ENCODE measurements around the gene ARHGAP24. TPM values are rescaled to one million over a fixed set of nuclear protein-coding genes. Genes with fewer than 3 reads are reported as not detected.

The ARHGAP24 gene
- total and polyA plus RNA-seq, 2 of the 13 experiments (the other 11 are each of a cell fraction or from before 2014, with no cell fraction given) = 0.07 to 0.55 TPM

GRCh38 chr4:85610450-85610849, 135.5 kb downstream of the ARHGAP24 start:
- WGBS (ENCODE audit: low lambda C conversion rate) = 83% methylated on average over 2 of the region's 2 CpGs
- no peak overlapping the region for H3K4me2 ChIP-seq (ENCODE audit: low read depth, low read length)
- H3K9ac ChIP-seq (ENCODE audit: insufficient read depth, low read depth, low read length) = no peak overlapping the region
- FAIRE-seq (no peak), DNase-seq (ENCODE audit: low spot score) (no peak), ATAC-seq (no peak)
- no peak overlapping the region for H3K27ac ChIP-seq (ENCODE audit: extremely low read length, insufficient read depth, low read length)
- ChIA-PET CTCF (ENCODE audit: low intra/inter-chr PET ratio, low total read pairs) (no interaction called here), POLR2A (no interaction called here)
- H2AFZ ChIP-seq (ENCODE audit: low read length) = no peak overlapping the region
- no peaks in the 10 kb centered on the region for H3K9me3 ChIP-seq (ENCODE audit: low read length)
- intact Hi-C loops (cut with micrococcal nuclease; ENCODE audit: unreplicated experiment) (no loop called here), in situ Hi-C loops (cut with HindIII; ENCODE audit: extremely low pct_ligation_motif_present, low pct_unique_long_range_greater_than_20kb) (no loop called here)
- no peak overlapping the region for H3K4me3 ChIP-seq (replicated peaks in 1 of 3; ENCODE audit: insufficient read depth in 1 of 3, low read depth in 2 of 3, low read length in 3 of 3)
- TF ChIP-seq SYNCRIP (IDR thresholded peaks at IDR 0.05; ENCODE audit: insufficient read depth, low read depth, low read length) (no peak), FOSL2 (CRISPR knock-in tag; IDR thresholded peaks at IDR 0.05) (no peak), IRF9 (CRISPR knock-in tag; IDR thresholded peaks at IDR 0.05; ENCODE audit: borderline replicate concordance) (no peak), ZNF792 (CRISPR knock-in tag; IDR thresholded peaks at IDR 0.05) (no peak), ZC3H13 (CRISPR knock-in tag; IDR thresholded peaks at IDR 0.05) (no peak), NR3C1 (CRISPR knock-in tag; IDR thresholded peaks at IDR 0.05) (no peak)
- H3K36me3 ChIP-seq (replicated peaks in 1 of 2; ENCODE audit: control insufficient read depth in 1 of 2, insufficient read depth in 2 of 2, low read length in 2 of 2) = no peaks in the 10 kb centered on the region
- H3K4me1 ChIP-seq (ENCODE audit: insufficient read depth, low read length) = no peaks in the 10 kb centered on the region
- no TSS peak for BruUV-seq (replicated peaks)
- H4K20me1 ChIP-seq (ENCODE audit: insufficient read depth, low read length) = no peaks in the 10 kb centered on the region
- H3K27me3 ChIP-seq (ENCODE audit: control insufficient read depth in 1 of 2, insufficient read depth in 2 of 2, low read length in 2 of 2) = no peaks in the 10 kb centered on the region
- no peaks in the 10 kb centered on the region for H3K79me2 ChIP-seq (ENCODE audit: insufficient read depth, low read length)

- intact Hi-C loops (cut with micrococcal nuclease; ENCODE audit: unreplicated experiment) = no loop called here
- no peak for FAIRE-seq
- CTCF ChIA-PET (ENCODE audit: low intra/inter-chr PET ratio, low total read pairs) = no interaction called here
- H3K27ac ChIP-seq (ENCODE audit: extremely low read length, insufficient read depth, low read length) = no peak overlapping the region
- H3K4me2 ChIP-seq (ENCODE audit: low read depth, low read length) = no peak overlapping the region
- no peak for TF ChIP-seq ZNF557 (CRISPR knock-in tag; IDR thresholded peaks at IDR 0.05)
- TF ChIP-seq REL (CRISPR knock-in tag; conservative IDR thresholded peaks at IDR 0.05) = no peak
- no peak overlapping the region for H3K4me3 ChIP-seq (replicated peaks in 1 of 3; ENCODE audit: insufficient read depth in 1 of 3, low read depth in 2 of 3, low read length in 3 of 3)
- no peak overlapping the region for H2AFZ ChIP-seq (ENCODE audit: low read length)
- no peaks in the 10 kb centered on the region for H4K20me1 ChIP-seq (ENCODE audit: insufficient read depth, low read length)
- no TSS peak for BruUV-seq (replicated peaks)
- no peaks in the 10 kb centered on the region for H3K36me3 ChIP-seq (replicated peaks in 1 of 2; ENCODE audit: control insufficient read depth in 1 of 2, insufficient read depth in 2 of 2, low read length in 2 of 2)
- H3K79me2 ChIP-seq (ENCODE audit: insufficient read depth, low read length) = no peaks in the 10 kb centered on the region
- H3K27me3 ChIP-seq (ENCODE audit: control insufficient read depth in 1 of 2, insufficient read depth in 2 of 2, low read length in 2 of 2) = no peaks in the 10 kb centered on the region
- POLR2A ChIA-PET = no interaction called here
- DNase-seq (ENCODE audit: low spot score) = no peak
- no peak overlapping the region for H3K9ac ChIP-seq (ENCODE audit: insufficient read depth, low read depth, low read length)
- ATAC-seq = no peak
- H3K9me3 ChIP-seq (ENCODE audit: low read length) = no peaks in the 10 kb centered on the region
- H3K4me1 ChIP-seq (ENCODE audit: insufficient read depth, low read length) = no peaks in the 10 kb centered on the region
- in situ Hi-C loops (cut with HindIII; ENCODE audit: extremely low pct_ligation_motif_present, low pct_unique_long_range_greater_than_20kb) = no loop called here
Observed at GRCh38 chr4:85611661-85612060, 136.7 kb downstream of the ARHGAP24 start.

All from HepG2 (cell line).